ENCODE results near the gene SLC25A39.
"Not testable (repeated sequence)": the region's sequence is repeated elsewhere in the genome, so short reads cannot be mapped to it uniquely, and the experiment has no call there.

SLC25A39 gene

GRCh38 chr17:44333371-44333770, 8.7 kb upstream of the SLC25A39 start:
- no peak for DNase-seq

DNA sequence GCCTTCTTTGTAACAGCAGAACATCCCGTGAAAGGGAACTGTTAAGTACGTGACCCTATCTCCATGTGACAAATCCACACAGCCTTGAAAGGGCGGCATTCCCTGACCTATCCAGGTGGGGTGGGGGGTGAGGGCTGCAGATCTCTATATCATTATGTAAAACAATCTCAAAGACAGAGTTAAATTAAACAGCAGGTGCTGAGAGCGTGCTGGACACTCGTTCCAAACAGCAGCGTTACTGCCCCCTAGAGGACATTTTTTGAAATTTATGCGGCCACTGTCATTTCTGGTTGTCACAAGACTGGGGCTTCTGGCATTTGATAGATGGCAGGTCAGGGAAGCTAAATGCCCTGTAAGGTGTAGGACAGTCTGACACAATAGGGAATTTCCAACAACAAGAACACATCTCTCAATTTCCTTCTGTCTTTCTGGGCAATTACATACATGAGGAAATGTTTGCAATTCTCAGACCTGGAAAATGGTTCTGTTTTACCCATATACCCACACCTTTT, 6.7 kb upstream of the SLC25A39 start:
- DNase-seq = peak; percentile 73 to 84

DNA sequence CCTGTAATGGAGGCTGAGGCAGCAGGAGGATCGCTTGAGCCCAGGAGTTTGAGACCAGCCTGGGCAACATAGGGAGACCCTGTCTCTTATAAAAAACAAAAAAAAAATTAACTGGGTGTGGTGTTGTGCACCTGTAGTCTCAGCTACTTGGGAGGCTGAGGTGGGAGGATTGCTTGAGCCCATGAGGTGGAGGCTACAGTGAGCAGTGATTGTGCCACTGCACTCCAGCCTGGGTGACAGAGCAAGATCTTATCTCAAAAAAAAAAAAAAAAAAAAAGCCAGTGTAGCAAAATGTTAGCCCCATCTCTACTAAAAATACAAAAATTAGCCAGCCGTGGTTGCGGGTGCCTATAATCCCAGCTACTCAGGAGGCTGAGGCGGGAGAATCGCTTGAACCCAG, 5.6 kb upstream of the SLC25A39 start:
- DNase-seq = not testable (repeated sequence)

DNA sequence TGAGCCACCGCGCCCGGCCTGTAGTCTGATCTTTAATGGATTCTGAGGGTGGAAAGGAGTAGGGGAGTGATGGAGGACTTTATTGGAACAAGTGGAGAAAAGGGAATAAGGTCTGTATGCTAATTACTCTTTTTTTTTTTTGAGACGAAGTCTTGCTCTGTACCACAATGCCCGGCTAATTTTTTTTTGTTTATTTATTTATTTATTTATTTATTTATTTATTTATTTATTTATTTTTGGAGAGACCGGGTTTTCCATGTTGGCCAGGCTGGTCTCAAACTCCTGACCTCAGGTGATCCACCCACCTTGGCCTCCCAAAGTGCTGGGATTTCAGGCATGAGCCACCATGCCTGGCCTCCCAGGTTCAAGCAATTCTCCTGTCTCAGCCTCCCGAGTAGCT, 4.9 kb upstream of the SLC25A39 start:
- DNase-seq = not testable (repeated sequence)

GRCh38 chr17:44327715-44328449, 3.3 kb upstream of the SLC25A39 start:
- no peak for DNase-seq

DNA sequence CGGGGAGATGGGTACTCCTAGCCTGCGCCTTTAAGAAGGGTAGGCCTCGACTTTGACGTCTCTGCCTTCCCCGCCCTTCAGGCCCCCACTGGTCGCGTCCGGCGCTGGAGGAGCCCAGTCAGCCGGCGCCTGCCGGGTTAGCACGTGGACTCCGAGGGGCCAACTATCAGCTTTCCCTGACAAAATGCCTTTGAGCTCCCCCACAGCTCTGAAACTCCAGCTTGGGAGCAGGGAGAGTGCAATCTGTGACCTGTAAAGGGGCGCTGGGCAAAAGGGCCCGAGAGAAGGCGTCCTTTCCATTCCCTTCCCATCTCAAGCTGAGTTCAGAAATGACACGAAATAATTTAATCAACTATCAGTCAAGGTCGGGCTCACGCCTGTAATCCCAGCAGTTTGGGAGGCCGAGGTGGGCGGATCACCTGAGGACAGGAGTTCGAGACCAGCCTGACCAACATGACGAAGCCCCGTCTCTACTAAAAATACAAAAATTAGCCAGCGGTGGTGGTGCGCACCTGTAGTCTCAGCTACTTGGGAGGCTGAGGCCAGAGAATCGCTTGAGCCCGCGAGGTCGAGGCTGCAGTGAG, 2.3 kb upstream of the SLC25A39 start:
- peak; percentile 89 to 92 for DNase-seq

DNA sequence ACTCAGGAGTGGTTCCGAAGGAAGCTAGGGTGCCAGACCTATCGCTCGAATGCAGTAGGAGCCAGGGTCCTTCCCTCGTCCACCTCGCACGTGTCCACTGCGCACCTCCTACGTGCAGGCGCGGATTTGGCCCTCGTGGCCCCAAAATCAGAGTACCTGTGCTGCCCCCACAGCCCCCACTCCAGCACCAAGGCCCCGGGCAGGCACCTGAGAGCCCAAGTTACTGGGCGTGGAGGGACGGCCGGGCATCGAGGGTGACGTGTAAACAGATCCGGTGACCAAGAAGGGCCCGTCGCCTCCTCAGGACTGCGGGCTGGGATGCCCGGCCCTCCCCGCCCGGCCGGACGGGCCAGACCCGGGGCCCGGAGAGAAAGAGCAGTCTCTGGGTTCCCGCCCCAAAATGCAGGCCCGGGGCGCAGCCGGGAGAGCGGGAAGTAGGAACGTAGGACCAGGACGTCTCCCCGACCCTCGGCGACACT, 492 bp downstream of the SLC25A39 start:
- DNase-seq = peak in 1 of 2 experiments; percentile 27

DNA sequence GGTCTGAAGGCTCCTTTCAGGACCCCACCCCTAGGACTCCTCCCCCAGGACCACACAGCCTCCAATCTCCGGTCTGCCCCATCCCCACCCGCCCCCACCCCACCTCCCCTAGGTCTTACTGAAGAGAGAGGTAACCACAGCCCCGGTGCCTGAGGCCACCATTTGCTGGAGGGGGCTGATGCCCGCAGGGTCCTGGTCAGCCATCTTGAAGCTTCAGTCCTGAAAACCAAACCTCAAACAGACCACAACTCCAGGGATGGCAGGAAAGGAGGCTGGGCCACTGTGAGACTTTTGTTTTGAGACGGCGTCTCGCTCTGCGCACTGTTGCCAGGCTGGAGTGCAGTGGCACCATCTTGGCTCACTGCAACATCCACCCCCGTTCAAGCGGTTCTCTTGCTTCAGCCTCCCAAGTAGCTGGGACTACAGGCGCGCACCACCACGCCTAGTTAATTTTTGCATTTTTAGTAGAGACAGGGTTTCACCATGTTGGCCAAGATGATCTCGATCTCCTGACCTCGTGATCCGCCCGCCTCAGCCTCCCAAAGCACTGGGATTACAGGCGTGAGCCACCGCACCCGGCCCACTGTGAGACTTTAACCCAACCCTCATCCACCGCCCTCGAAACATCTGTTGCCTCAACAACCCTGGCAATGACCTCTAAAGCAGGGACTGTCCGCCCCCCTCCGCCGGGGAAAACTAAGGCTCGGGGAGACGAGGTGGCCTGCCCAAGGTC, 1.1 kb downstream of the SLC25A39 start:
- DNase-seq = no peak

- DNase-seq = no peak
Measured at GRCh38 chr17:44322236-44322895, 2.3 kb downstream of the SLC25A39 start.

GRCh38 chr17:44321246-44322120, 3.1 kb downstream of the SLC25A39 start:
- no peak for DNase-seq

DNA sequence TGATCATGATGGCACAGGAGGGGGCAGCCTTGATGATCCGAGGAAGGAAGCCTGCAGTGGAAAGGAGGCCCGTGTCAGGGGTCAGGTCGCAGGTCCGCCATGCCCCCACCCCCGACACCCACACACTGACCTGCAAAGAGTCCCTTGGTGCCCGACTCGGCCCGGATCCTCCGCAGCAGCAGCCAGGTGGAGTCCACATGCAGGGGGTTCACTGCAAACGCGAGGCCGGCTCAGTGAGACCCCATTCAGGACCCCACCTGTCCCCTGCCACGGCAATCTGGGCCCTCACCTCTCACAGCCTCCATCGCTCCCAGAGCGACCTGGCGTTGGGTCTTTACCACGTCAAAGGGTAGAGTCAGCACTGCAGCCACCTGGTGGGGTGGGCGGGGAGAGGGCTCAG, 4.6 kb downstream of the SLC25A39 start:
- no peak for DNase-seq

DNA sequence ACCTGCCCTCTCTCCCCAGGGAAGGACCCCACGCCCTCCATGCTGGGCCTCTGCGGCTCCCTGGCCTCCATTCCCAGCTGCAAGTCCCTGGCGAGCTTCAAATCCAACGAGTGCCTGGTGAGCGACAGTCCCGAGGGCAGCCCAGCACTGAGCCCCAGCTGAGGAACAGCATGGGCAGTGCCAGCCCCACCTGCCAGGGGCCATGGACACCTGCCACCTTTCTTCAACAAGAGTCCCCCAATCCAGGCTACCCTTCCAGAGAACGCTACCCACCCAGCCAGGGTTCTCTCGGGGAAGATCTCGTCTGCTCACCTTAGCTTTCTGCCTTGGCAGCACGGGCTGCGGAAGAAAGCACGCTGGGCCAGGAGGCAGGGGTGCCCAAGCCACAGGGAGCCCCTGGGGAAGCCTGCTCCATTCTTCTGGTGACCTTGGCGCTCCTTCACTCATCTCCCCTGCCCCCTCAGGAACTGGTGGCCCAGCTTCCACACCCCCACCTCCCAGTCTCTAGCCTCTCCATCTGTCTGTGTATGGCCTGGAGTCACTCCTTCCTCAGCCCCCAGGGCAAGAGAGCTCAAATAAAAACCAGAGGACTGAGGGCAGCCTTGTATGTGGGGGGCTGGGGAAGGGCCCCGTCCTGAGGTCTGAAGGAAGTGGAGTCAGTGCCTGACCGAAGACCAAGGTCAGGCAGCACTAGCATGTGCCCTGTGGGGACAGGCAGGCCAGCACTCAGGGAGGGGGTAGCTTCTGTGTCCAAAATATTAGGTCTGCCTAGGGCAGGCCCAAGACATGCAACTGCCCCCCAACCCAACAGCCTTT, 6.3 kb downstream of the SLC25A39 start:
- no peak for DNase-seq

GRCh38 chr17:44317545-44317944, 7.1 kb downstream of the SLC25A39 start:
- DNase-seq = no peak

DNA sequence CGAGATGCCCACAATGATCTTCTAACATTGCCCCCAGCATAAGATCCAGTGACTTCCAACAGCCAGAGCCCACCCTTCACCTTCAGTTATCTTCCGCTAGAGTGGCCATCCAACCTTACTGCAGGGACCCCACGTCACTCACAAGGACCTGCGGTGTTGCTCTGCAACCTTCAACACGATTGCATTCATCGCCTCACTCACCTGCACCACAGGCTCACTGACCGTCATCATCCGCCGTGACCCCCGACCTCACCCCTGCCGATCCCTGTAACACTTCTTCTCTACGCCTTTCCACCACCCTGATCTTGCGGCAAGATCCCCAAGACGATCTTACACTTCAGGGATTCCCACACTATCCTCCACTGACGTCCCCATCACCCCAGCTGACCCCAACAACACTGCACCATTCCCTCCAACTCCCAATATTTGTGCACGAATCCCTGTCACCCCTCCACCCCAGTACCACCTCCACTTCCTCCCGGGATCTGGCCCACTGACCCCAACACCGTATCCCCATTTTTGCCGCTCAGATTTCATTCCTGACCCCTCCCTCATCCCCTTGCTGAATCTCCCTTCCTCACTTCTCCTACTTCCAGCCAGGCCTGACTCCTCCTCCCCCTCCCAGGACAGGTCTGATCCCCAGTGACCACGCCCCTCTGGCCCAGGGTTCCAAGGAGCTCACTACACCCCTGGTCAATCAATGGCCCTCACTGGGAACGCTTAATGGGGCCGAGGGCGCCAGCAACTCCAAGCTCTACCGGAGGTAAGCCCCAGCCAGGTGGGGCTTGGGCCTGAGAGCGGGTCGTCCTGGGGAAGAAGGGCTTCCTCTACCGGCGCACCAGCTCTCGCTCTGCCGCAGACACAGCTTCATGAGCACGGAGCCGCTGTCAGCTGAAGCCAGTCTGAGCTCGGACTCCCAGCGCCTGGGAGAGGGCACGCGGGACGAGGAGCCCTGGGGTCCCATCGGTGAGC, 8.6 kb downstream of the SLC25A39 start:
- no peak for DNase-seq

- DNase-seq = peak; percentile 62 to 64
Measured at GRCh38 chr17:44314869-44315661, 9.6 kb downstream of the SLC25A39 start.

GRCh38 chr17:44314524-44314868, 10.1 kb downstream of the SLC25A39 start:
- DNase-seq = no peak

DNA sequence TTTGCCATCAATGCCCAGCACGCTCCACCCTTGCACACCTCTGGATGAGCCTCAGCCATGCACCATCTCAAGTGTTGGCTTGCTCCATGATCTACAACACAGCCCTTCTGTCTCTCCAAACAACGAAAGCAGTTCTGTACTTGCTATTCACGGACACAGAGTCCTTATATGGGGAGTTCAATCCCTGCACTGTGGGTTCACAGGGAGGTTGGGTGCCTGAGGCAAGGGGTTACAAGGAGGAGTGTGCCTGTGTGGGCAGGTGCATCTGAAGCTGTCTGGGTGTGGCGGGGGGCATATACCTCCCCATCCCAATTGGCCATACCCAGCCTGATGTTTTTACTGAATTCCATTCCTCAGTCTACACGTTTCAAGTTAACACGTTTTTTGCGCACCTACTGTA, 10.6 kb downstream of the SLC25A39 start:
- no peak for DNase-seq

DNA sequence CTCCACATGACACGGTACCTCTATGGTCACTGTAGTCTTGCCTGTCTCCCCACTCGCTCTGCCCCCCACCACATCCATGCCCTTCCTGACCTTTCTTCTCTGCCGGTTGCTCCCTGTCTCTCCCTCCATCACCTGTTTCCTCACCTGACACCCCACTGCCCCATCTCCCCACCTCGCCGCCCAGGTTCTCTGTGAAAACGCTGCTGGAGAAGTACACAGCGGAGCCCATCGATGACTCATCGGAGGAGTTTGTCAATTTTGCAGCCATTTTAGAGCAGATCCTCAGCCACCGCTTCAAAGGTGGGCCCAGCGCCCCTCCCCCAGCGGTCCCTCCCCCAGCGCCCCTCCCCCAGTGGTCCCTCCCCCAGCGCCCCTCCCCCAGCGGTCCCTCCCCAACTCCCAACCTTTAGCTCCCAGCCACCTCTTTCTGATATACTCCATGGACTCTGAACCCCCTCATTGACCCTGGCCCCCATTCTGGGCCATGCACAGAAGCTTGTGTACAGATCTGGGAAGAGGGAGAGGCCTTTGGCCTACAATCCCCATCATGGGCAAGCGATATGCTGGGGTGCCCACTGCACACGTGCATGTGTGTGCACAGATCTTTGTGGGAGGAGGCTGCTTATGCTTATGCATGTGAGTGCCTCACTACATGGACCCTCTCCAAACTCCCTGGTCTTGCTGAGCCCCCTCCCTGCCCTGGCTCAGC, 12.1 kb downstream of the SLC25A39 start:
- DNase-seq = no peak
